ENCODE data around the gene BDH1. TPM values are rescaled to one million over a fixed set of nuclear protein-coding genes. Genes with fewer than 3 reads are reported as not detected.

Gene BDH1
- total and polyA plus RNA-seq, 2 of the 13 experiments (the other 11 are each of a cell fraction or from before 2014, with no cell fraction given) = 21.2 to 71.9 TPM

- TF ChIP-seq ZNF574 (CRISPR knock-in tag; IDR thresholded peaks at IDR 0.05) (peak; percentile 18; the same call in 1 of the 2 replicates), ZKSCAN1 (IDR thresholded peaks at IDR 0.05; ENCODE audit: low read length) (peak; percentile 51; the same call in 1 of the 2 replicates), SMC3 (IDR thresholded peaks at IDR 0.05; ENCODE audit: low read length) (0 out of 2 replicates have a peak, but pooled peaks have one; percentile 13), ZBTB38 (CRISPR knock-in tag; IDR thresholded peaks at IDR 0.05) (peak; percentile 87)
Observed at GRCh38 chr3:197491923-197492664, 63.7 kb downstream of the BDH1 start (continued).

- no peak overlapping the region for H3K9ac ChIP-seq (ENCODE audit: insufficient read depth, low read depth, low read length)
Observed at GRCh38 chr3:197491478-197491877, 64.3 kb downstream of the BDH1 start.

More at GRCh38 chr3:197491478-197491877, 64.3 kb downstream of the BDH1 start:
- WGBS (ENCODE audit: low lambda C conversion rate) = 81% methylated on average over 7 of the region's 7 CpGs
- Histone ChIP-seq H3K4me2 (ENCODE audit: low read depth, low read length) (peak overlapping the region; percentile 46), H3K4me3 (replicated peaks in 1 of 3; ENCODE audit: insufficient read depth in 1 of 3, low read depth in 2 of 3, low read length in 3 of 3) (no peak overlapping the region), H3K27ac (ENCODE audit: extremely low read length, insufficient read depth, low read length) (no peak overlapping the region), H3K79me2 (ENCODE audit: insufficient read depth, low read length) (no peaks in the 10 kb centered on the region), H2AFZ (ENCODE audit: low read length) (peak overlapping the region; percentile 66), H4K20me1 (ENCODE audit: insufficient read depth, low read length) (no peaks in the 10 kb centered on the region), H3K9me3 (ENCODE audit: low read length) (no peaks in the 10 kb centered on the region), H3K4me1 (ENCODE audit: insufficient read depth, low read length) (peaks cover 86% of the 10 kb centered on the region), H3K27me3 (ENCODE audit: control insufficient read depth in 1 of 2, insufficient read depth in 2 of 2, low read length in 2 of 2) (no peaks in the 10 kb centered on the region), H3K36me3 (replicated peaks in 1 of 2; ENCODE audit: control insufficient read depth in 1 of 2, insufficient read depth in 2 of 2, low read length in 2 of 2) (no peaks in the 10 kb centered on the region)
- FAIRE-seq (no peak), DNase-seq (ENCODE audit: low spot score) (no peak), ATAC-seq (no peak)
- intact Hi-C loops (cut with micrococcal nuclease; ENCODE audit: unreplicated experiment) = no loop called here
- no TSS peak for BruUV-seq (replicated peaks)
- ChIA-PET POLR2A (interaction anchor here (0.8 to 2.0 kb wide), 5 partner anchors 10 to 127 kb away, joined by 3 to 11 read pairs (median 4); no protein-coding TSS in a partner anchor), CTCF (ENCODE audit: low intra/inter-chr PET ratio, low total read pairs) (no interaction called here)
- peak; percentile 60 for TF ChIP-seq CREB1 (IDR thresholded peaks at IDR 0.05)
- no peak for TF ChIP-seq CREB1 (CRISPR knock-in tag; IDR thresholded peaks at IDR 0.05)
- TF ChIP-seq ZFX (CRISPR knock-in tag; IDR thresholded peaks at IDR 0.05; ENCODE audit: low read depth) = no peak
- in situ Hi-C loops (cut with HindIII; ENCODE audit: extremely low pct_ligation_motif_present, low pct_unique_long_range_greater_than_20kb) = no loop called here
